GM19240 (cell line): ENCODE results near the gene SHANK1.

ENCODE experiments used
- DNase-seq: peaks from one replicate; pipeline ENCODE4 v3.0.0; 2011; ENCODE audit warnings: low spot score; ENCODE audit not compliant: insufficient read length

Gene SHANK1

GRCh38 chr19:50660088-50660366 is 59.6 kb downstream of the SHANK1 start:
- DNase-seq = no peak

DNA sequence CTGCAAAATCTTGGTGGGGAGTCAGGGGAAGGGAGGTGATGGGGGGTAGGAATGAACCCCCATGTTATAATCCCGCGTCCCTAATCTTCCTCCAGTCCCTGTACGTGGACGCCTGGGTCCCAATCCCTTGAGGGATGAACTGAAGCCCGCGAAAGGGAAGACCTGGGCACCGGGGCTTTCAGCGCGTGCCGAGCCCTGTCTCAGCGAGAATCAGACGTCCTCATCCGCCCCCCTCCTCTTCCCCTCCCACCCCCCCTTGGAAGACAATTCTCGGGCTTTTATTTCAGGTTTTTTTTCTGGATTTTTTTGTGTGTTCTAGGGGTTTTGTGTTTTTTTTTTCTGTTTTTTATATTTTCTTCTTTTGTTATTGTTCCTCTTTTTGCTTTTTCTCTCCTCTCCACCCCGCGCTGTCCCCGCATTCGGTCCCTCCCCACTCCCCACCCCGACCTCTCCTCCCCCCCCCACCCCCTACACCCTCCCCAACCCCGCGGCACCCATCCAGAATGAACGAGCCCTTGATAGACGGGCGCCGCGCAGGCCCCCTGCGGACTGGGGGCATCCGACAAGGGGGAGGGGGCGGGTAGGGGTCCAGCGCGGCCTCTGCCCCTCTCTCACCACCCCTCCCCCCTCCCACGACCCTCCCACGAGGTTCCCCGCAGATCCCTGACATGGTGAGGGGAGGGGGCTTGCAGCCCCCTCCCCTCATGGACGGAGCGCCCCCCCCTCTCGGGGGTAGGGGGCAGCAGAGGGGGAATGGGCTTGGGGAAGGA is 60.1 kb downstream of the SHANK1 start:
- no peak for DNase-seq

GRCh38 chr19:50658441-50659317 is 60.9 kb downstream of the SHANK1 start:
- DNase-seq = no peak

- DNase-seq = no peak
Measured at GRCh38 chr19:50657712-50658440, 61.7 kb downstream of the SHANK1 start.

GRCh38 chr19:50657222-50657669 is 62.4 kb downstream of the SHANK1 start:
- DNase-seq = no peak

- DNase-seq = no peak
Measured at GRCh38 chr19:50654882-50655281, 64.7 kb downstream of the SHANK1 start.

GRCh38 chr19:50652722-50653121 is 66.9 kb downstream of the SHANK1 start:
- no peak for DNase-seq

GRCh38 chr19:50651174-50651573 is 68.4 kb downstream of the SHANK1 start:
- DNase-seq = no peak

GRCh38 chr19:50649433-50650391 is 69.9 kb downstream of the SHANK1 start, which contains the start of gene C19orf81:
Gene C19orf81, plus strand, starts transcription at chr19:50649445. Its CDS starts 0 bp downstream, at chr19:50649445.
- DNase-seq = no peak

- no peak for DNase-seq
Measured at GRCh38 chr19:50648659-50649058, 70.9 kb downstream of the SHANK1 start.

- DNase-seq = no peak
Measured at GRCh38 chr19:50647879-50648615, 71.6 kb downstream of the SHANK1 start.

- DNase-seq = no peak
Measured at GRCh38 chr19:50646074-50646807, 73.4 kb downstream of the SHANK1 start.

- no peak for DNase-seq
Measured at GRCh38 chr19:50645107-50645506, 74.5 kb downstream of the SHANK1 start.

- DNase-seq = no peak
Measured at GRCh38 chr19:50644315-50644915, 75.2 kb downstream of the SHANK1 start.

- no peak for DNase-seq
Measured at GRCh38 chr19:50640368-50640767, 79.2 kb downstream of the SHANK1 start.

GRCh38 chr19:50639121-50640112 is 80.2 kb downstream of the SHANK1 start, which contains the start of gene SYT3:
Gene SYT3, minus strand, starts transcription at chr19:50639881. Its CDS starts 2,470 bp downstream, at chr19:50637411.
- DNase-seq = no peak

DNA sequence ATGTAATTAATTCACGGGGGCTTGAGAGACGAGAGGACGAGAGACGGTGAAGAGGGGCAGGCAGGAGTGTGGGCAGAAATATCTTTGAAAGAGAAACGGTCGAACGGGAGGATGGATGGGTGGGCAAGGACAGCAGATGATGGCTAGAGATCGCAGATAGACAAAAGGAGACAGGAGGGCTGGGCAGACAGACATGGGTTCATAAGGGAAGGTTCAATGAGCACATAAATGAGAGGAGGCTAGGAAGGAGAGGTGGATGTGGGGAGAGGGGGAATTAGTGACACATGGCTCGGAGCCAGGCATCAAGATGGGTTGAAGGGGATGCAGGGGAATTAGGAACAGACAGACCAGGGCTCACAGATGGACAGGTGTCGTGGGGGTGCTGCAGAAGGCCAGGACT is 81.0 kb downstream of the SHANK1 start:
- no peak for DNase-seq
